Neuronal stem cell (in vitro differentiated cells): ENCODE results near the gene TUBGCP6.
A peak's percentile ranks its signal among the peaks of the same experiment; 100 is the strongest.

Experiments
- DNase-seq: peaks from one replicate; pipeline ENCODE4 v3.0.0-alpha.2; 2013; ENCODE audit warnings: low spot score
- H2AFZ ChIP-seq: one replicate; pipeline ENCODE4 v1.6.1; 2013; ENCODE audit warnings: mild to moderate bottlenecking, low read length, inconsistent platforms
- H2AK5ac ChIP-seq: 2 replicates; pipeline ENCODE4 v1.6.1; 2013; ENCODE audit warnings: low read depth, mild to moderate bottlenecking, inconsistent platforms, low read length, moderate library complexity, mixed read lengths
- H2BK120ac ChIP-seq: 2 replicates; pipeline ENCODE4 v1.6.1; 2013; ENCODE audit warnings: low read depth, mild to moderate bottlenecking, inconsistent platforms, low read length, moderate library complexity, mixed read lengths
- H2BK12ac ChIP-seq: one replicate; pipeline ENCODE4 v1.6.1; 2013; ENCODE audit warnings: low read length, inconsistent platforms
- H2BK15ac ChIP-seq: 2 replicates; pipeline ENCODE4 v1.6.1; 2013; ENCODE audit warnings: mild to moderate bottlenecking, low read length, inconsistent platforms, mixed read lengths
- H2BK5ac ChIP-seq: one replicate; pipeline ENCODE4 v1.6.1; 2013; ENCODE audit warnings: inconsistent platforms, mild to moderate bottlenecking, low read length, moderate library complexity
- H3K14ac ChIP-seq: one replicate; pipeline ENCODE4 v1.6.1; 2013; ENCODE audit warnings: low read length, inconsistent platforms
- H3K18ac ChIP-seq: 2 replicates; pipeline ENCODE4 v1.6.1; 2013; ENCODE audit warnings: low read length, inconsistent platforms
- H3K23ac ChIP-seq: 2 replicates; pipeline ENCODE4 v1.6.1; 2013; ENCODE audit warnings: low read depth, mild to moderate bottlenecking, mixed read lengths, low read length, inconsistent platforms; ENCODE audit not compliant: poor library complexity
- H3K27ac ChIP-seq: replicated peaks from 3 replicates; pipeline ENCODE4 v1.5.1; 2013; ENCODE audit warnings: low read length, inconsistent platforms
- H3K27me3 ChIP-seq, 3 experiments: 2 replicates each; pipeline ENCODE4 v1.6.1; 2013; ENCODE audit warnings: low read length in 3 of 3, mild to moderate bottlenecking in 2 of 3, inconsistent platforms in 1 of 3, low read depth in 1 of 3, mixed read lengths in 1 of 3, moderate library complexity in 1 of 3; ENCODE audit not compliant: control insufficient read depth in 3 of 3, insufficient read depth in 3 of 3
- H3K36me3 ChIP-seq, 2 donors: replicated peaks in 1 of 2; 2 replicates each; pipeline ENCODE4 v1.6.1; 2013; ENCODE audit warnings: low read length in 2 of 2; ENCODE audit not compliant: control insufficient read depth in 2 of 2, insufficient read depth in 2 of 2
- H3K4ac ChIP-seq: 2 replicates; pipeline ENCODE4 v1.6.1; 2013; ENCODE audit warnings: inconsistent platforms, mild to moderate bottlenecking, low read length, moderate library complexity
- H3K4me1 ChIP-seq, 2 donors: 1 replicate in 1 of 2; 2 replicates in 1 of 2; pipeline ENCODE4 v1.6.1; 2013; ENCODE audit warnings: low read length in 2 of 2, low read depth in 1 of 2; ENCODE audit not compliant: control insufficient read depth in 2 of 2, insufficient read depth in 1 of 2
- H3K4me2 ChIP-seq: one replicate; pipeline ENCODE4 v1.6.1; 2013; ENCODE audit warnings: mild to moderate bottlenecking, low read length, inconsistent platforms; ENCODE audit not compliant: insufficient read depth, poor library complexity, severe bottlenecking
- H3K4me3 ChIP-seq, 2 donors: 2 replicates each; pipeline ENCODE4 v1.5.1; 2013; ENCODE audit warnings: low read length in 2 of 2, mild to moderate bottlenecking in 2 of 2, inconsistent platforms in 1 of 2, moderate library complexity in 1 of 2
- H3K79me1 ChIP-seq: one replicate; pipeline ENCODE4 v1.6.1; 2013; ENCODE audit warnings: low read depth, mild to moderate bottlenecking, inconsistent platforms, low read length, moderate library complexity
- H3K9ac ChIP-seq: one replicate; pipeline ENCODE4 v1.6.1; 2013; ENCODE audit warnings: mild to moderate bottlenecking, low read depth, low read length, inconsistent platforms; ENCODE audit not compliant: poor library complexity
- H3K9me3 ChIP-seq, 2 donors: replicated peaks in 1 of 2; 2 replicates each; pipeline versions ENCODE3 to v1.6.1; 2013; ENCODE audit warnings: low read length in 2 of 2, mild to moderate bottlenecking in 2 of 2, inconsistent platforms in 1 of 2, low read depth in 1 of 2, mixed read lengths in 1 of 2, moderate library complexity in 1 of 2; ENCODE audit not compliant: control insufficient read depth in 2 of 2, insufficient read depth in 1 of 2
- H4K8ac ChIP-seq: one replicate; pipeline ENCODE4 v1.6.1; 2013; ENCODE audit warnings: low read depth, mild to moderate bottlenecking, inconsistent platforms, low read length, moderate library complexity
- H4K91ac ChIP-seq: one replicate; pipeline ENCODE4 v1.6.1; 2013; ENCODE audit warnings: low read length, low read depth, mild to moderate bottlenecking, inconsistent platforms; ENCODE audit not compliant: poor library complexity
- WGBS, 2 donors: extraction: QIAGEN DNeasy Blood & Tissue Kit; methylation state at CpG; one replicate each; pipeline ENCODE4 v1.1.7; 2013; ENCODE audit warnings: missing lambda C conversion rate in 2 of 2, mixed read lengths in 1 of 2; ENCODE audit not compliant: insufficient read length in 2 of 2, insufficient replicate concordance in 1 of 2; ENCODE audit errors: extremely low coverage in 2 of 2; 5-methylcytosine and 5-hydroxymethylcytosine counted together

Gene TUBGCP6

DNA sequence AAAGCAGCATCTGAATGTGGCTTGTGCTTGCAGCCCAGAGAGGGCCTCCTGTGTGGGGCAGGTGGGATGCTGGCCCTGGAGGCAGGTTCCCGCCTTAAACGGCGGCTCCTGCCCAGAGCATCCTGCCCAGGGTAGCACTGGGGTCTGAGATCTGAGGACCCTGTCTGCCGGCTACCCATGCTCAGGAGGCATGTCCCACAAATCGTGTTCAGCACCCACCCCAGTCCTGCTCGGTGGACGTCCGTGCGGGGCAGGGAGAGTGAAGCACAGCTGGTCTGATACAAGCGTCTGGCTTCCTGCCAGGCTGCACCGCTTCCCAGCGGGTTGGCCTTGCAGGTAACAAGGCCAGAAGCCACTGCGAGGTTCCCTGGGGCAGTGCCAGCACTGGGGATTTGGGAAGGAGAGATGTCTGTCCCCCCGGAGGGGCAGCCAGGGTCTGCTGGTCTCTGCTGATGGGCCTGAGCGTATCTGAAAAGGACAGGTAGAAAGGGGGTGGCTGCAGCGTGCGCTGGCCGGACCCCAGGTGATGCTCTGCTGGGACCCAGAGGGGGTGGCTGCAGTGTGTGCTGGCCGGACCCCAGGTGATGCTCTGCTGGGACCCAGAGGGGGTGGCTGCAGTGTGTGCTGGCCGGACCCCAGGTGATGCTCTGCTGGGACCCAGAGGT lies 55.5 kb downstream of the TUBGCP6 start:
- Histone ChIP-seq H3K23ac (peak overlapping the region; percentile 31), H3K4me1 (peaks cover 4 to 11% of the 10 kb centered on the region in 2 donors), H3K4me3 (no peak overlapping the region), H2BK120ac (no peak overlapping the region), H3K27ac (no peak overlapping the region), H2BK12ac (no peak overlapping the region), H3K36me3 (peaks cover 9 to 15% of the 10 kb centered on the region in 2 donors), H3K9me3 (no peaks in the 10 kb centered on the region), H3K4ac (no peak overlapping the region), H3K18ac (no peak overlapping the region), H2AK5ac (no peak overlapping the region), H4K8ac (no peak overlapping the region), H3K79me1 (peaks cover 16% of the 10 kb centered on the region), H3K14ac (peak overlapping the region; percentile 38), H3K27me3 (peaks cover 0 to 12% (median 0%) of the 10 kb centered on the region in 3 experiments), H4K91ac (no peak overlapping the region), H2BK5ac (peak overlapping the region; percentile 39), H2AFZ (no peak overlapping the region), H2BK15ac (no peak overlapping the region), H3K4me2 (no peak overlapping the region), H3K9ac (peak overlapping the region; percentile 21)
- no CpG with 5 or more reads among the region's 20 CpGs for WGBS, 2 donors
- no peak for DNase-seq

DNA sequence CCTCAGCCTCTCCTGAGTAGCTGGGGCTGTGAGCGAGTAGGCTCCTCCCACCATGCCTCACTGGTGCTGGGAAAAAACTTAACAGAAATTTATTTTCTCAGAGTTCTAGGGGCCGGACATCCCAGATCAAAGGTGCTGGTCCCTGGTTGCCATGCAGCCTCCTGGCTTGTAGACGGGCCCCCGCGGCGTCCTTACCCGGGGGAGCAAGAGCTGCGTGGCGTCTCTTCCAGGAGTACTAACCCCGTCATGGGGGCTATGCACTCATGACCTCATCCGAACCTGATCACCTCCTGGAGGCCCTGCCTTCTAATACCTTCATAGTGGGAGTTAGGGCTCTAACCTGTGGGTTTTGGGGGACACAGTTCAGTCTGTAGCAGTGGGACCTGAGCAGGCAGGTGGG lies 56.5 kb downstream of the TUBGCP6 start:
- no peak overlapping the region for H3K18ac ChIP-seq
- no peak overlapping the region for H3K27ac ChIP-seq
- H3K23ac ChIP-seq = peak overlapping the region; percentile 65
- peaks cover 0 to 12% (median 0%) of the 10 kb centered on the region in 3 experiments for H3K27me3 ChIP-seq
- H2BK15ac ChIP-seq = no peak overlapping the region
- peaks cover 6 to 16% of the 10 kb centered on the region in 2 donors for H3K4me1 ChIP-seq
- no peak for DNase-seq
- H3K4me2 ChIP-seq = no peak overlapping the region
- H3K4ac ChIP-seq = no peak overlapping the region
- no peak overlapping the region for H3K14ac ChIP-seq
- peaks cover 1 to 7% of the 10 kb centered on the region in 2 donors for H3K36me3 ChIP-seq
- WGBS, 2 donors = no CpG with 5 or more reads among the region's 11 CpGs
- H2AFZ ChIP-seq = no peak overlapping the region
- no peak overlapping the region for H2AK5ac ChIP-seq
- no peaks in the 10 kb centered on the region for H3K9me3 ChIP-seq
- H4K8ac ChIP-seq = no peak overlapping the region
- no peak overlapping the region for H2BK12ac ChIP-seq
- no peak overlapping the region for H4K91ac ChIP-seq
- H2BK120ac ChIP-seq = no peak overlapping the region
- no peak overlapping the region for H3K9ac ChIP-seq
- H2BK5ac ChIP-seq = no peak overlapping the region
- peaks cover 18% of the 10 kb centered on the region for H3K79me1 ChIP-seq
- H3K4me3 ChIP-seq = peak overlapping the region in 1 of 2 donors; percentile 10

DNA sequence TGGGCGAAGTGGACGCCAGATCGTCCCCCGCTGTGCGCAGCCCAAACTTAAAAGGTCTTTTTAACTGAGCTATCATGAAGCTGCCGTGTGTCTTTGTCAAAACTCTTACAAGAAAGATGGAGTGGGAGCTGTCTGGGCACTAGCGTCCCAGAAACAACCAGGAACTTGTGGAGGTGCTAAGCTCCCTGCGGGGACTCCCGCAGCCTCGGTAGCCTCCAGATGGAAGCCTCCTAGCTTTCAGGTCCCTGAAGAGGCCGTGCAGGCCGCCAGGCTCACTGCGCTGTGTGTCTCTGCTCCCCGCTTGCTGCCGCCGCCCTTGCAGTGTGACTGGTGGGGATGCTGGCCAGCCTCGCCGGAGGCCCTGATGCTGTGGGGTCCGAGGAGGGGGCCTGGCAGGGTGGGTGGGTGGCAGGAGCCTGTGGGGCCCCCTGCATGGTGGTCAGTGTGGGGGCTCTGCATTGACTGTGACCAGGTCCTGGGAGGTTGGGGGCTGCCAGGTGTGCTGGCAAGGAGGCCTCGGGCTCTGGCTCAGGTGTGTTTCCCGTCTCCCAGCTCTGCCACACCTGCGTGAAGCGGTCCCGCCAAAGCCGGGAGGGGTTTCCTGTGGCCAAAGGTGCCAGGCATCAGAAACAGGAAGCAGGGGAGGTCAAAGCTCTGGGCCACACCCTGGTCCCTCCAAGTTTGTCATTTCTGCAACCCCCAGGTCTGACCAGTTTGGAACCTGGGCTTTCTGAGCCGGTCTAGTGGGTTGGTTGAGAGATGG lies 57.9 kb downstream of the TUBGCP6 start:
- Histone ChIP-seq H3K36me3 (peaks cover 0 to 3% of the 10 kb centered on the region in 2 donors), H3K9me3 (no peaks in the 10 kb centered on the region), H3K18ac (peak overlapping the region; percentile 94), H2BK5ac (peak overlapping the region; percentile 35), H2AK5ac (peak overlapping the region; percentile 47), H3K4me3 (peak overlapping the region; percentile 74 to 87), H3K9ac (peak overlapping the region; percentile 93), H3K23ac (peak overlapping the region; percentile 65), H2BK120ac (no peak overlapping the region), H3K27me3 (peaks cover 0 to 12% (median 0%) of the 10 kb centered on the region in 3 experiments), H2AFZ (peak overlapping the region; percentile 83), H3K14ac (peak overlapping the region; percentile 56), H2BK12ac (no peak overlapping the region), H4K8ac (no peak overlapping the region), H3K4me2 (peak overlapping the region; percentile 74), H3K4me1 (peaks cover 6 to 16% of the 10 kb centered on the region in 2 donors), H4K91ac (no peak overlapping the region), H2BK15ac (no peak overlapping the region), H3K79me1 (peaks cover 14% of the 10 kb centered on the region), H3K4ac (no peak overlapping the region), H3K27ac (no peak overlapping the region)
- WGBS, 2 donors = no CpG with 5 or more reads among the region's 26 CpGs
- DNase-seq = no peak

DNA sequence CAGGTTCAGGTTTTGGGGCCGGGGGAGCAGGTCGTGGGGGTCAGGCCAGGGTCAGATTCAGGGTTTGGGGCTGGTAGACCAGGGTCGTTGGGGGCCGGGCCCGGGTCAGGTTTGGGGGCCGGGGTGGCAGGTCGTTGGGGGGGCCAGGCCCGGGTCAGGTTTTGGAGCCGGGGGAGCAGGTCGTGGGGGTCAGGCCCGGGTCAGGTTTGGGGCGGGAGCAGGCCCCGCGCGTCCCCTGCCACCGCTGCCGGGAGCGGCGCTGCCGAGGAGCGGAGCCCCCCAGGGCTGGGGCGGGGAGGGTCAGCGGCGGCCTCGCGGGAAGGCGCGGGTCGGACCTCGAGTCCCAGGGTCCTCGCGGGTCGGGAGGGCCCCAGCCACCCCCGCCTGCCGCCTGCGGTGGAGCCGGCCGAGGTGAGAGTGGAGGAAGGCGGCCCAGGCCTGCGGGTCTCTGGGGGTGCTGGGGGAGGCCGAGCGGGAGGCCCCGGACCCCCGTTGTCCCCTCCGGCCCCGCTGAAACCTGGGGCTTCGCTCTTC lies 58.6 kb downstream of the TUBGCP6 start:
- Histone ChIP-seq H4K91ac (no peak overlapping the region), H3K27ac (no peak overlapping the region), H2BK12ac (no peak overlapping the region), H3K27me3 (peaks cover 0 to 12% (median 0%) of the 10 kb centered on the region in 3 experiments), H2BK120ac (no peak overlapping the region), H3K79me1 (peaks cover 14% of the 10 kb centered on the region), H2BK5ac (peak overlapping the region; percentile 35), H3K4me3 (peak overlapping the region; percentile 74 to 87), H4K8ac (no peak overlapping the region), H3K14ac (peak overlapping the region; percentile 56), H2BK15ac (no peak overlapping the region), H3K9me3 (no peaks in the 10 kb centered on the region), H3K9ac (peak overlapping the region; percentile 93), H2AK5ac (peak overlapping the region; percentile 37), H3K18ac (peak overlapping the region; percentile 94), H3K4me1 (peaks cover 6 to 16% of the 10 kb centered on the region in 2 donors), H3K4ac (no peak overlapping the region), H3K36me3 (peaks cover 0 to 3% of the 10 kb centered on the region in 2 donors), H3K23ac (peak overlapping the region; percentile 73), H3K4me2 (peak overlapping the region; percentile 74), H2AFZ (peak overlapping the region; percentile 83)
- no peak for DNase-seq
- whole genome bisulfite sequencing, 2 donors = no CpG with 5 or more reads among the region's 47 CpGs
